Midbrain (tissue), 1 donor: ENCODE data around the gene PRKCE.

Experiments
- DNase-seq: peaks from one replicate; lab custom pipeline; 2025; lab: John Stamatoyannopoulos, UW

The PRKCE gene

DNA sequence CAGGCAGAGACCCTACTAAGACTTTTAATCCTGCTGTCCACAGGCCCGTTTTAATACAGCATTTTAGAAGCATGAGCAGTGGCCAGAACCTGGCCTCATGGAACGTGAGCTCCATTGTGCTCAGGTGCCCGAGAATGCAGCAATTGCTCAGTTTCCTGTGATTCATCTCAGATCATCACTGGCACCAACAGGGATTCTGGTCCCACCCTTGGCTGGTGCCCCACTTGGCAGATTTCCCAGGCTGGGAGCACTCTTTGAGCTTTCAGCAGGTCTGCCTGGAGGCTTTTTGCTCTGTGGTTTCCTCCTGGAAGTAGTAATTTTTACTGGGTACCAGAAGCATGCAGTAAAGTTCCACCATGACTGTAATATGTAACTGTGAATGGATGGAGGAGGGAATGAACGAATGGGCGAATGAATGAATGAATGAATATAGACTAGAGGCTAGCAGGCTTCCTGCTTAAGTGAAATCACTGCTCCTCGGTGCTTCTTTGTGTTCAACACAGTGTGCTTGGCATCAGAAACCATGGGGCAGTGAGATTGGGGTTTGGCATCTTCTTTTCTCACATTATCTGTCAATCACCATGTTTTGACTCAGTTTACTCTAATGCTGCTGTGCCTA is 312.9 kb downstream of the PRKCE start:
- DNase-seq, result peak; percentile 11

DNA sequence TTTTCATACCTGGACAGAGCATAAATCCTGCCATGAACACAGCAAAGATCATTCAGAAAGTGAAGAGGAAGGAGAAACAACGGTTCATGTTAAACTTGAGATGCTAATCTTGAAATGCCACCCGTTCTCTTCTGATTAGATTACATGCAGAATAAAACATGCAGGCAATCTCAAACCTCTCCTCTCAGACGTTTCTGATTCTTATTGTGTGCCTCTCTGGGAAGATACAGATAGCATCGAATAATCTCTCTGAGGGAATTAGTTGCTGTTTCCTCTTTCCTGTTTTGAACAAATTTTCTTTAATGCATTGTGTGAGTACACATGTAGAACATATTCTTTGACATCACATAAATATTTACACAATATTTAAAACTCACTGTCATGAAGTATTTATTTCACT is 313.4 kb downstream of the PRKCE start:
- no peak for DNase-seq

DNA sequence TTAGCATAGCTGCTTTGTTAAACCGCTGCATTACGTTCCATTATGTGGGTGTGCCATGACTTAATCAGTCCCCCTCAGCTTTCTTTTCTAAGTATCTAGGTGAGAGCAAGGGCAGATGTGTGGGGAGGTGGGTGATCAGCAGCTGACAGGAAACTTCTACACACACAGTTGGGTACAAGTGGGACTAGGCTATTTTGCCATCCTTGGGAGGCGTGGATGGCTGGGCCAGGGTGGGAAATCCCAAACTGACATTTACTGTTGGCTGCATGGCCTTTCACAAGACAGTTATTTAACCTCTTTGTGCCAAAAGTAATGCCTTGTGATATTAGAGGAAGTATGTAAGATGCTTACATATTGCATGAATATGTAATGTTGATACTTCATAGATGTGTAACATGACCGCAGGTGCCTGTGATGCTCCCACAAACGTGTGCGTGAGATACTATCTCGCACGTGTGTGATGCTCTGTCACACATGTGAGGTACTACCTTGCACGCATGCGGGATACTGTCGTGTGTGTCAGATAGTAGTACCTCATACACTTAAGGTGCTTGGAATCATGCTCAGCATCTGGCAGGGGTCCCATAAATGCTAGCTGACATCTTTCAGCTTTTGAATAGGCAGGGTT is 314.5 kb downstream of the PRKCE start:
- DNase-seq, result no peak

DNA sequence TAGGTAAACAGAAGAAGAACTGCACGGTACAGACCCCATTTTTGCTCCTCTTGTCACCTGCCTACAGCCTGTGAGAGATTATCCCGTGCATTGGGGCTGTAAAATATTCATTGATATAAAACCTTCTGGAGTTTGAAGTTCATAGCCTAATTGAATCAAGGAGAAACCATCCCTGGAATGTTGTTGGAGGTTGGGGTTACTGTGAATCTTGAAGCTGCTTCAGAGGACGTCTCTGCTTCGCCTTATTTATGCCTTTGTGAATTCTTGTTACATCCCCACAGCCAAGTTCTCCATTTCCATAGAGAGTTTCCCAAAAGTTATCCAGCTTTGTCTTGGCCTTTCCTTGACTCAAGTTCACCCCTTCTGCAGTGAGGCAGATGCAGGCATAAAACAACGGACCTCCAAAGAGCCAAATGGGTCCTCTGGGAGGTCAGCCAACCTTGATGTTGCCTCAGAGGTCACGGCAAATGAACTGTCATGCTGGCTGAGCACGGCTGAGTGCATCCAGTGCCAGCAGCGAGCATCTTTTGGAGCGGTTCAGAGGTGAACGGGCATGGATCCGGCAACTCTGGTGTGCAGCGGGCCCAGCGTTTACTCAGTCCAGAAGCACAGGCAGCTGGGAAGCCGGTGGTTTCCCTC is 317.6 kb downstream of the PRKCE start:
- no peak for DNase-seq

DNA sequence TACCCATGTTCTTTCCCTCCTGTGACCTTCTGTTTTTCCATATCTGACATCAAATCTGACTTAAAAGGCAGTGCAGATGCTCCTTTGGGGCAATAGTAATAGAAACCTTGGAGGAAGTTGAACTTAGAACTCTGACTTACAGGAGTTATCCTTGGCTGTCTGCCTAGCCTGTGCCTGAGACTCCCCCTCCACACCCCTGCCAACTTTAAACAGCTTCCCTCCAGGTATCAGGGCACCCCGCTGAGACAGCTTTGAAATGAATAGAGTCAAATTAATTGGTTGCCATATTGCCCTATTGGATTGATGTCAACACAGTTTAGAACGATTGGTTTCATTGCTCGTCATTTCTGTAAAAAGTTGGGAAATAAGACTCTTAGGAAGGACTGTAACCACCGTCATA is 322.0 kb downstream of the PRKCE start:
- DNase-seq, result no peak

DNA sequence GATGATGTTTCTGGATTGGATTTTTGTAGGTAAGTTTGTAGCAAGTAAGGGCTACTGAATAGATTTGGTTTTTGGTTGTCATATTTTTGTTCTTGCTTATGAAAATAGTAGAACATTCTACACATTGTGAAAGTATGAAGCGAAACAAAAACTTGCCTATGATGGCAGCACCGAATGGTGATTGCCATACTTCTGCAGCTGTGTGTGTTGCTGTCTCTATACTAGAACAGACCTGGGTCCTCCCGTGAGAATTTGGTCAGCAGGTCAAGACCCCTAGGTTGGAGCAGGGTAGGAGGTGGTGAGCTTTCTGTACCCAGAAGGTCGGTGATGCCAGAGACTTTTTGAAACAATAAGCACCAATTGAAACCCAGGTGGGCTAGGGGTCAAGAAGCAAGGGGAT is 322.6 kb downstream of the PRKCE start:
- DNase-seq, result no peak

DNA sequence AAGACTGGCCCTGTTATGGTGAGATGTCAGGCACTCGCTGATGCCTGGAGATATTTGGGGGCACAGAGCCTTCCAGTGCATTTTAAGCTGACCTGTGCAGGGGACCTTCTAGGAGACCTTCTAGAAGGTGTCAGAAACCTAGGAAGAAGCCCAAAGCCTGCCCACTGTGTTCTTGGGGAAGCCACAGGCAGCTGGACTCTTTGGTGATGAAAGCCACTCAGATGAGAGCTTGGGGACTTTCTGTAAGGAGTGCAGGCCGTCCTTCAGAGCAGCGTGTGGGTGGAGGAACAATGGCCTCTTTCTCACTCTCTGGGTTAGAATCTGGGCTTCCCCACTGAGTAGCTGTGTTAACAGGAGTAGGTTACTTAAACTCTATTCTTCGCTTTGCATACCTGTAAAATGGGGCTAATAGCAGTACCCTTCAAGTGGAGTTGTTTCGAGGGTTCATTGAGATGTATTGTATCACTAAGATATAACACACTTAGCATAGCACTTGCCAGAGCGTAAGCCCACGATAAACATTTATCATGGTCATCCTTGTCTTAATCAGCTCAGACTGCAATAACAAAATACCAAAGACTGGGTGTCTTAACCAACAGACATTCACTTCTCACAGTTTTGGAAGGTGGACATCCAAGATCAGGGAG is 323.4 kb downstream of the PRKCE start:
- DNase-seq, result no peak

DNA sequence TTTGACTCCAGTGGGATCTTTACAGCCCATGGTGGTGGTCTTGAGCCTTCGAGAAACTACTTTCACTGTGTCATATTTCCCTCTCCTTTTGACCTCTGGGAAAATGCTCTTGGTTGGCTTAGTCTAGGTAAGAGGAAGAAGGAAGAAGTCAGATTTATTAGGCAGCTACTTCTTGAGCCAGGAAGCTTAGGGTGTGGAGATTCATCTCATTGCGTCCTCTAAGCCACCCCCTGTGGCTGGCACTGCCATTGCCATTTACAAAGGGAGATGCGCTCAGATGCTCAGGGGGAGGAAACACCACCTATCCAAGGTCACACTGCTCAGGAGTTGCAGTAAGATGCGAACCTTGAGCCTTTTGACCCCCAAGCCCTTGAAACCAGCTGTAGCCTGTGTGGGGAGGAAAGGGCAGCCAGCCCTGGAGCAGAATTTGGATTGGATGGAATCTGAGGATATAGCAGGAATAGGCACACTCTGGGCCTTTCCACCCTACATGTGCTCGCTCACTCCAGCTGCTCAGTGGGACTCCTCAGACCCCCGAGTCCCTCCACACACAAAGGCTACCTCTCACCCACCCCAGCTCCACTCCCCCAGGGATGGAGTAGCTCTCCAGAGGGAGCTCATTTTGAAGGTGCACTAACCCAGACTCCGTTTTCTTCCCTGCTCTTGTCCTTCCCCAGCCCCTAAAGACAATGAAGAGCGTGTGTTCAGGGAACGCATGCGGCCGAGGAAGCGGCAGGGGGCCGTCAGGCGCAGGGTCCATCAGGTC is 324.5 kb downstream of the PRKCE start:
- DNase-seq, result no peak

DNA sequence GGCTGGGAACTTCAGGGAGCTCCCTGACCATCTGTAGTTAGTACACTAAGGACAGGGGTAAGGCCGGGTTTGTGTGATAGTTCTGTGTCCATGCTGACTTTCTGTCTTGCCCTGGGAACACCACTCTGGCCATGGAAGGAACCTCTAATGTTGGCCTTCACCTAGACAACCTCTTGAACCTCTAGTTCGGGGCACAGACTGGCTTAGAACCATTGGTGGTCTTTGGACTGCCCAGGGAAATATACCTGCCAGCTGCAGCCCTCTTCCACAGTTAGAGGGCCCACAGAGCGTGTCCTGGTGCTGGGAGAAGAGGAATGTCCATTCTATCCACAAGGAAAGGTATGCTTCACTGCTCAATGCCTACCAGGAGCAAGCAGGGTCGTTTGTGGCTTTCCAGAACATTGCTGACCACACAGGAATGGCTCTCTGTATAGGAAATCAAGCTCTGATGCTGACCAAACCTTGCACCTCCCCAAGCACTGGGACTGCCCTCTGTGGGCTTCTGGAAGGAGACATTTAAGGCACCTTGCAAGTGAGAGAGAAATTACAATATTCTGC is 326.9 kb downstream of the PRKCE start:
- no peak for DNase-seq

DNA sequence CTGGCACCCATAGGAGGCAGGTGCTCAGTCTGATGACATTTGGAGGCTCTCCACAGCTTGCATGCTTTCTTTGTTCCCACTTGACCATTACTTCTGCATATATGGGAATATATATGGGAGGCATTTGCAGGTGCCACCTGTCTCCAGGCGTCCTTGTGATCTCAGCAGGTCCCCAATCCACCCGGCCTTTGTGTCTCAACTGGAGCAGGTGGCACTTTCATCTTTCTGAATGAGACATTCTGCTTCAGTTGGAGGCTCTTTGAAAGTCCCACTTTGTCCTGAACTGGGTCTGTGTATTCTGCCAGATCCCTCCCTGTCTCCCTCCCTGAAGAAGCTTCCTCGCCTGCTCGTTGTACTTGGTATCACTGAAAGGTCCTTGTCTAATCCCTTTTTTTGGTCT is 327.6 kb downstream of the PRKCE start:
- no peak for DNase-seq

DNA sequence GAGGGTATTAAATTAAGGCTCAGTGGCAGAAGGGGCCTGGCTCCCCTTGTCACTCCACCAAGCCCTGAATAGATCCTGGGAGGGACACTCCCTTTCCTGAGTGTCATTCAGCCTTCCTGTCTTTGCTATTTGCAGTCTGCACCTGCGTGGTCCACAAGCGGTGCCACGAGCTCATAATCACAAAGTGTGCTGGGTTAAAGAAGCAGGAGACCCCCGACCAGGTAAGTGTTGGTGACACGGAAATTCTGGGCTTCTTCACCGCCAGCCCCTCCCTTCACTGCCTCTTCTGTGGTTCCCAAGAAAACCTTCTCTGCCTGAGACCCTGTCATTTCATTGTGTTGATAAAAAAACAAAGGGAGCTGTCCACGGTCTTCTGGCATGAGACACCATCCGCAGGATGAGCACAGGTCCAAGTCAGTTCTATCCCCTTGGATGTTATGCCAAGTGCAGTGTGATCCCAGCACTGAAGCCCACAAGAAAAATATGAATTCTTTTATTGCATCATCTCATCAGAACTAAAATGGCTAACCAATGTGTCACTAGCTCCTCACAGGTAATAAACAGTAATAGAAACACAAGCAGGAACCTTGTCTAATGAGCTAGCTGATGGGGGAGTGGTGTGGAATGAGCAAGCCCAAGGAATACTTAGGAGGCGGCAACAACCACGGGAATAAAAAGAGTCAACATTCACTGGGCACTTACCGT is 328.8 kb downstream of the PRKCE start:
- no peak for DNase-seq

DNA sequence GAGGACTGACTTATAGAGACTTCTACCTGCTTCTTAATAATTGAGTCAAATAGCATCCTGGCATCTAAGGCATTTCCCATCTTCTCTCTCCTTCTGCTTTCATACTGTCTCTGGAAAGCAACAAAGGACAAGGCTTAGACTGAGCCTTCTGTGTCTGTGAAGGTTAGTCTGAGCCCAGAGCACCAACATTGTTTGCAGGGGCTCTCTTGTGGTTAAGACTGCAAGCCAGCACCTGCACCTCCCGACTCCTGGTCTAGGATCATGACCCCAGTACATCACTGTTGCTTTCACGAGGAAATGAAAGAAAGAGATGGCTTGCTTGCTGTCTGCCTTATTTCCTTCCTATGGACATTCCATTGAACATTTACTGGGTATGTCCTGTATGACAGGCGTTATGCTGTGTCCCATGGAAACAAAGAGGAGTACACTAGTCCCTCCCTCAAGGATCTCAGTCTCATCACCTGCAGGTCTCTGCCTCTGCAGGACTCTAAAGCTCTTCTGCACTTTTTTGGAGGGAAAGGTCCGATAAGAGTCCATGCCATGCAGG is 330.0 kb downstream of the PRKCE start:
- DNase-seq, result no peak

DNA sequence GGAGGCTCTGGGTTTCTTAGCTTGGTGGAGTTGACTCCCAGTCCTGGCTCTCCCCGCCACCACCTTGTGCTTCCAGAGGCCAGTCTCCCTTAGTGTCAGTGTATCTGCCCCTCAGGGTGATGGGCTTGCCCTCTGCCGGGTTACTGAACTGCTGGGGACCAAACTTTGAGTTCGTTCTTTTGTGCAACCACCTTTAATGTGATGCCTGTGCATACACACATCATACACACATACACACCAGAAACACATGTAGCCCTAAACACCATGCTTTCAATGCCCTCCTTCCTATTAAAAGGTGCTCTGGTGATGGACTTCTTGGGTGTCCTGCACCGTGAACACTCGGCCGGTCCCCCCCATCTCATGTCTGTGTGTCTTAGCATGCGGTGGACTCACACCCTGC is 330.6 kb downstream of the PRKCE start:
- DNase-seq, result no peak

DNA sequence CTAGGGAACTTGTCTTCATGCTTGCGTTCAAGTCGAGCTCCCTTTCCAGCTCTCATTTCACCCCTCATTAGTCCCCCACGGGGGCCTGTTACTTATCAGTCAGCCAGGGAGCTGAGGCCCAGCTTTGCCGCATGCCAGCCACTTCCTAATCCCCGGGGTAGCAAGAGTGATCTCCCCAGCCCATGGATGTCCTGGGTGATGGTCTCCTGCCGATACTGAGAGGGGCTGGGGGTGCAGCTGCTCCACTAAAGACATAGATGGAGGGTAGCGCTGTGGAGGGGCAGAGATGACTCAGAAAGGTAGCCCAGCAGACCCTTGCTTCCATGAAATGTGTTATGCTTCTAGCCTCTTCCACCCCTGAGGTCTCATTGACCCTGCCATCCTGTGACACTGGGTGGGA is 331.7 kb downstream of the PRKCE start:
- no peak for DNase-seq

DNA sequence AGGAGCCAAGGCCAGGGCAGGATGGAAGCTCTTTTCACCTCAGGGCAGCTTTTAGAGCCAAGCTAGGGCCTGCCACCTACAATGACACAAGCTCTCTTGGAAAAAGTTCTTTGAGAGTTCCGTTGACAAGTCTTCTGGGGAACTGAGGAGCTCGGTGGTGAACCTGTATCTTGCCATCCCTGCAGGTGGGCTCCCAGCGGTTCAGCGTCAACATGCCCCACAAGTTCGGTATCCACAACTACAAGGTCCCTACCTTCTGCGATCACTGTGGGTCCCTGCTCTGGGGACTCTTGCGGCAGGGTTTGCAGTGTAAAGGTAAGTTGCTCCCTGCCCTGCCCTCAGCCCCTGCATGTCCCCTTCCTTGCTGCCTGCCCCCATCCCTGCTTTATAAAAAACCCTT is 332.9 kb downstream of the PRKCE start:
- DNase-seq, result no peak

DNA sequence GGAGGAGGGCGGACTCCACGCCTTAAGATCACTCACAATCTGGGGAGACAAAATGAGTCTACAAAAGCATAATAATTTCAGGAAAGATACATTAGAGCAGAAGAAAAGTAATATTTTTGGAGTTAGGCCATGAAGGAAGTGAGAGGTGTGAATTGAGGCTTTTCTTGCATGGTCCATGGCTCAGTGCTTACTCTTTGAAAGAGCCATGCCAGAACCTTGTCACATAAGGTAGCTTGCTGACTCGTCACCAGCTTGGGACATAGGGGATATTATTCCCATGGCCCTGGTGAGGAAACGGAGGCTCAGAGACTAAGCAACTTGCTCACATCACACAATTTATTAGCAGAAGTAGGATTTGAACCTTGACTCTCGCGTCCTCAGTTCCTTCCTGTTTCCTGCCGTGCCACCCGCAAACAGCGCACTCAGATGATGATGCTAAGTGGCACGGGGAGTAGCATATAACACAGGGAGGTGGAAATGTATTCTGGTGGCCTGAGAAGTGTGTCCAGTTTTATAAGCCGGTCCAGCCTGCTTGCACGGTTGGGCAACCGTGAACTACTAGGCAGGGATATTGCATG is 333.5 kb downstream of the PRKCE start:
- DNase-seq, result no peak

DNA sequence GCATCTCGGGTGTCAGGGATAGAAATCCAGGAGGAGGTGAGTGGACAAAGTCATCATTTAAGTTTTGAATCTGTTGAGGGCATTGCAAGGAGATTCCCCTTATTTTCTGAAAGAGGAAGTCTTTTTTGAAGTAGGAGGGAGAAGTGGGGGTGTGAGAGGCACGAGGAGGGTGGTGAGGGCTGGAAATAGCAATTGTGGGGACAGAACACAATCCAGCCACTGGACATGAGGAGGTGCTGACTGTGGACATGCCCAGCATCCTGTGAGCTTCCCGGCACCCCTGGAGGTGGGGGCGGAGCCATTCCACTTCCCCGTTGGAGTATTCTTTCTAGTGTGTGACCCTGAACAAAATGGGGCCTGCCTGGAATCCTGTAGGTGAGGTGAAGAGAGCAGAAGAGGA is 335.0 kb downstream of the PRKCE start:
- no peak for DNase-seq

DNA sequence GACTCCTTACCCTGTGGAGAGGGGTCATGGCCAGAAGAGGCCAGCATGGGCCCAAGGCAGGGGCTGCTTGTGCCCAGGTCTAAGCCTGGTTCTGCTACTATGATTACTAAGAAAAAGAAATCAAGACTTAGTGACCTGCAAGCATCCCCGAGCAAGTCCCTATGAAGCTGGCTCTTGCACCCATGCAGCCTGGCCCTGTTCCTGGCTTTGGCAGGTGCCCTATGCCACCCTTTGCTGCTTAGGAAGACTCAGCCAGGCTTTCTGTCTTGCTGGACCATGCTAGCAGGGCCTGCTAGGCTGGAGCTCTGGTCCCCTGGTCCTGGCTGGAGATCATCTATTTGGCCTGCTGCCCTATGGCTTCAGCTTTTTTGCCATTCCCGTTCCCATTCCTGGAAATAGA is 336.4 kb downstream of the PRKCE start:
- DNase-seq, result no peak

DNA sequence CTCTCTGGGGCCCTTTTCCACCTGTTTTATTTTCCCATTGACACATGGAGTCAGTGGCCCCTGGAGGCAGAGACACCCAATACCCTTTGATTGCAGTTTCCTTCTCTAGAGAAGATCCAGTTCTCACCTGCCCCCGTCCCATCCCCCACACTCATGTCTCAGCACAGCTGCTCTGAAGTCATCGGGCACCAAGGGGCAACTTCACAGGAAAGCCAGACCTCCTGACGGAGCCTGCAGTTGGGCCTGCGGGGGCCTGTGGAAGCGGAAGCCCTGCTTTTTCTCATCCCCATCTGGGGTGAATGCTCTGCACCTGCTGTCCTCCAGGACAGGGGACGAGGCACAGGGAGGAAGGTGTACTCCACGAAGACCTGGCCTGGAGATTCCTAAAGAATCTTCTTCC is 337.4 kb downstream of the PRKCE start:
- DNase-seq, result no peak

DNA sequence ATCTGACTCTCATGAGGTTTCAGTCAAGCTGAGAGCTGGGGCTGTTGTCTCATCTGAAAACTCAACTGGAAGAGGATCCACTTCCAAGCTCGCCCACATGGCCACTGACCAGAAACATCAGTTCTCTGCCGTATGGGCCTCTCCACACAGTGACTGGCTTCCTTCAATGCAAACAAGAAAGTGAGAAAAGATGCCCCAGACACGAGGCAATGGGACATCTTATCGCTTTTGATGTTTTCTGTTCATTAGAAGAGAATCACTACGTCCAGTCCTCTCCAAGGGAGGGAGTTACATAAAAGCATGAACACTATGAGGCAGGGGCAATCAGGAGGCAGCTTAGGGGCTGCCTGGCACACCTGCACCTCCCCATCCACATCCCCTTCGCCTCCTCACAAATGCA is 338.7 kb downstream of the PRKCE start:
- DNase-seq, result no peak
